NOMO-1 treated with DMSO at 0.1 percent for 48 hours (cell line): ENCODE data around the gene CNPY1.
"Not testable (repeated sequence)": the region's sequence is repeated elsewhere in the genome, so short reads cannot be mapped to it uniquely, and the experiment has no call there.

Experiments
- DNase-seq: peaks from one replicate; lab custom pipeline; 2025; ENCODE audit not compliant: unreplicated experiment; lab: John Stamatoyannopoulos, UW

The CNPY1 gene

GRCh38 chr7:155579565-155579964, 33.2 kb upstream of the CNPY1 start:
- DNase-seq, result no peak

GRCh38 chr7:155578016-155578415, 31.7 kb upstream of the CNPY1 start:
- DNase-seq, result no peak

GRCh38 chr7:155577509-155577905, 31.1 kb upstream of the CNPY1 start:
- no peak for DNase-seq

- DNase-seq, result no peak
Measured at GRCh38 chr7:155576900-155577508, 30.6 kb upstream of the CNPY1 start.

- no peak for DNase-seq
Measured at GRCh38 chr7:155576416-155576815, 30.1 kb upstream of the CNPY1 start.

GRCh38 chr7:155574556-155575290, 28.4 kb upstream of the CNPY1 start:
- no peak for DNase-seq

- no peak for DNase-seq
Measured at GRCh38 chr7:155571581-155572345, 25.4 kb upstream of the CNPY1 start.

GRCh38 chr7:155570991-155571390, 24.6 kb upstream of the CNPY1 start:
- no peak for DNase-seq

GRCh38 chr7:155570171-155570958, 24.0 kb upstream of the CNPY1 start:
- no peak for DNase-seq

GRCh38 chr7:155569681-155570080, 23.3 kb upstream of the CNPY1 start:
- DNase-seq, result no peak

- DNase-seq, result no peak
Measured at GRCh38 chr7:155568842-155569494, 22.6 kb upstream of the CNPY1 start.

- no peak for DNase-seq
Measured at GRCh38 chr7:155568333-155568660, 21.9 kb upstream of the CNPY1 start.

GRCh38 chr7:155567646-155568332, 21.4 kb upstream of the CNPY1 start:
- no peak for DNase-seq

- no peak for DNase-seq
Measured at GRCh38 chr7:155566011-155566836, 19.9 kb upstream of the CNPY1 start.

- DNase-seq, result no peak
Measured at GRCh38 chr7:155565596-155565995, 19.2 kb upstream of the CNPY1 start.

- DNase-seq, result not testable (repeated sequence)
Measured at GRCh38 chr7:155562976-155563375, 16.6 kb upstream of the CNPY1 start.

GRCh38 chr7:155562106-155562505, 15.7 kb upstream of the CNPY1 start:
- no peak for DNase-seq

- DNase-seq, result no peak
Measured at GRCh38 chr7:155560982-155561686, 14.8 kb upstream of the CNPY1 start.
